Ammon's horn (tissue), 1 donor: ENCODE data around the gene METTL3.
A peak's percentile ranks its signal among the peaks of the same experiment; 100 is the strongest.

Source experiments
- DNase-seq: peaks from one replicate; pipeline ENCODE4 v3.0.0-alpha.2; 2016; ENCODE audit warnings: low spot score

The METTL3 gene

DNA sequence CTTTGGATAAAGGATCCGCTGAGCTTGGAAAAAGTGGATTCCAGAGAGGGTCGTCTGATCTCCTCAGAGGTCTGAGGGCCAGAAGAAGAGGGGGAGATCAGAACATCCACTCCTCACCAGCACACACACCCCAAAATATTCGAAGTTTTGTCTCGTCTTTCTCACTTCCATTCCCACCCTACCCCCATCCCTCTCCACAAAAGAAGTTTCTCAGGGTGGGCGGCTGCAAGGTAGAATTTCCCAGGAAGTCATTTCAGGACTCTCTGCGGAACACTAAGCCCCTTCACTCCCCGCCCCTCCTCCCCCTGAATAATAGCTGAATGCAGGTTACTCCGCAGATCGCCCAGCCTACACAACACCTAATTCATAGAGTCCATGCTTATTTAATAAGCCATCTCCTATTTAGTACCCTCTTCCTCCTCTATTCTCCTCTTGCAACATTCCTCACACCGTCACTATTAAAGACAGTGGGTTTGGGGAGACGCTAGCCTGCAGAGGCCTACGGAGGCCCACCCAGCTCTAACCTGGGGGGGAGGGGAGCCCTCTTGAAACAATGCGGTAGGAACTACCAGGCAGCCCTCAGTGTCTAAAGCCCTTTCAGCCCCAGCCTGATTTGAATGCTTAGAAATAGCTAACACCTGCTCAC lies 15.7 kb upstream of the METTL3 start:
- no peak for DNase-seq

DNA sequence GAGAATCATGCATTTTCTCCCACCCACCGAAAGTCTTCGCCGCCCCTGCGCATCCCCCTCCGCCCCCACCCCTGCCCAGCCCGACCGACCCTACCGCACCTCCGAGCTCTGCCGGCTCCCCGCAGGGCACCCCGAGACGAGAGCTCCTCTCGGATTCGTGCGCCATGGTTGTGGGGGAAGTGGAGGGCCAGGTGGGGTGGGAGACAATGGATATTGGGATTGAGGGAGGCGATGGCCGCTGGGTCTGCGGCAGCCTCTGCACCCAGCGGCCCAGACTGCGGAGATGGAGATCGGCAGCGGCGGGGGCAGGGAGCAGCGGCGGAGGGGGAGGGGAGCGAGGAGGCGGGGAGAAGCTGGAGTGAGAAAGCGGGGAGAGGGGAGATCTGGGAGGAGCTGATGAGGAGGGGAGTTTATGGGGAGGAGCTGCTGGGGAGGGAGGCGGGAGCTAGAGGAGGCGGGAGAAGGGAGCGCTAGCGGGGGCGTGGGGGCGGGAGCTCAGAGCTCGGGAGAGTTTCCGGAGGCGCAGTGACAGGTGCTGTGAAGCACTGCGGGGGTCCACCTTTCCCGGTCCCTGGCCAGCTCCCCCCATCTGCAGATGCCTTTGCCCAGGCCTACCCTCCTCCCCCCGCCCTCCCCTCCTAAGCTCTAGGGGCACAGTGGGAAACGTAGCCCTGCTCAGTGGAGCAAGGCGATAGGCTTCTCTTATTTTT lies 15.0 kb upstream of the METTL3 start, which contains the start of gene SALL2:
Gene SALL2, minus strand, starts transcription at position 385 of the 710 bp plus-strand sequence. Its CDS starts 219 bp downstream, at position 166.
- peak; percentile 93 for DNase-seq

DNA sequence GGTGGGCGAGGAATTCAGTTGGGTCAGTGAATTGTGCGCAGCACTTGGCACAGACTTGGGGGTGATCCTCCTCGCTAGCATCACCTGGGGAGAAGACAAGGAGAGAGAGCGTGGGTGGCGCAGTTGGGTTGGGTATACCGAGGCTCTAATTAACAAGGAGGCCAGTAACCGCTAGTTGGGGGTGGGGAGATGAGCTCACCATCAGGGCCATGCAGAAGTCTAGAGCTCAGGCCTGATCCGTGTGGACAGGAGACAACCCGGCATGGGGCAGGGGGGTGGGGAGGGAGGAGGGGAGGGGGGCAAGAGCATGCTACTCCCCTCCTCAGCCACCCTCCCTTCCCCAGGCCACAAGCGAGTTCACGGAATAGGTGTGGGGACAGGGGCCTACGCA lies 14.4 kb upstream of the METTL3 start:
- DNase-seq = peak; percentile 48

DNA sequence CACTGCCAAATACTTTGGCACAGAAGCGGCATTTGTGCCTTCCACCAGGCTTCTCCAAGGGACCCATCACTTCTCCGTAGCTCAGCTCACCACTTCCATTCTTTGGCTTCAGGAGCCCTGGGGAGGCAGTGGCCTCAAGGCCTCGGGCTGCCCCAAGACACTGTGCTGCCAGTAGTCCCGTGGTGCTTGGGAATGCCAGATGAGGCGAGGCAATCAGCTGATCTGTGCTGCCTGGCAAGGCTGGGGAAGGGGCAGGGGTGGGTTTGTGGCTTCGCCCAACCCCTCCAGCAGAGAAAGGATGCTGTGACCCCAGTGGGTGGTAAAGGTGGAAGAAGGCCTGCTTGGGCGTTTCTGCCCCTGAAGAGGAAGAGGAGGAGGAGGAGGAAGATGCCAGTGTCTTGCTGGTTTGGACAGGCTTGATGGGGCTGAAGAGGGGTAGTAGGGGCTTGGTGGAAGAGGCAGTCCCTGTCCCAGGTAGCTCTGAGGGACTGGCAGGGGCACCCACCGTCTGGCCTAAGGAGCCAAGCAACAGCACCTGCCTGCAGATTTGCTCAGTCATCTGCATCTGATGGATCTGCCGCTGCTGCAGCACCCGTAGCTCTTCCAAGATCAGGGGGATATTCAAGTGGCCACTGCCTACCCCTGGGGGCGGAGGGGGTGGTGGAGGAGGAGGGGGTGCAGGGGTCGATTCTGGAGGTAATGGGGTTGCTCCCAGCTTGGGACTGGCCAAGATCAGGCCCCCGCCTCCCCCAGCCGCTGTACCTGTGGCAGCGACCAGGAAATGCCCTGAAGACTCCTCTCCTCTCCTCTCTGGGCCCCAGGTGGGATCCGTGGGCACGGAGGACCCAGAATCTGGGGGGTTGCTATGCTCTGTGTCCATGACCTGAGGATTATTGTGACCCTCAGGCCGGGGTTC lies 13.7 kb upstream of the METTL3 start:
- DNase-seq = no peak

DNA sequence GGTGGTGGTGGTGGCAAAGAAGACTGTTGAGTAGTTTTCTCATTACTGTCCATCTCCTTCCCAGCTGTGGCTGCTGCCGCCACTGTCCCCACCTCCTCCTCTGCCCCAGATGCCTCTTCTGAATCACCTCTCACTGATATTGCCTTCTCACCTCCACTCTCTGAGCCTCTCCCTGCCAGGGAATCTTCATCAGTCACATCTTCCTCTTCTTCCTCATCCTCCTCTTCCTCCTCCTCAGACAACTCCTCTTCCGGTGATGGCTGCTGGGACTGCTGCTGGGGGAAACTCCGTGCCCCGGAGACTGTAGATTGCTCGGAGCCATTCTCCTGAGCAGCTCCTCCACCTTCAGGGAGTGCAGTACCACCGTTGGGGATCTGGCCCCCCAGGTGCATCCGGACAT lies 12.1 kb upstream of the METTL3 start:
- no peak for DNase-seq

DNA sequence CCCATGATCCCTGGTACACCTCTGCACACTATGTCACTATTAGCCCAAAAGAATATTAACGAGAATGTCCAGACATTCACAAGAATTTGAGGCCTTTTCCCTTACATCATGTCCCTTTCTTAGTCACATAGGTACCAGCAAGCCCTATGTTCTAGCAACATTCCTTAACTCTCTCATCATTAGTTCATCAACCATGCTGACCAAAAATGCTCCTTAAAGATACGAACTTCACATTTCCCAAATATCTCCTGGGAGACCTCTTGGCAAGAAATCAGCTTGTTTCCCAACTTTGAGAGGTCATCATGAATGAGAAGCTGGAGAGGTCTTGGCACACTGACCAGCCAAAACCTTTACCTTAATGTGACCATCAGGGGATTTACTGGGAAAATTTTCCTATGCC lies 10.4 kb upstream of the METTL3 start:
- DNase-seq = no peak

DNA sequence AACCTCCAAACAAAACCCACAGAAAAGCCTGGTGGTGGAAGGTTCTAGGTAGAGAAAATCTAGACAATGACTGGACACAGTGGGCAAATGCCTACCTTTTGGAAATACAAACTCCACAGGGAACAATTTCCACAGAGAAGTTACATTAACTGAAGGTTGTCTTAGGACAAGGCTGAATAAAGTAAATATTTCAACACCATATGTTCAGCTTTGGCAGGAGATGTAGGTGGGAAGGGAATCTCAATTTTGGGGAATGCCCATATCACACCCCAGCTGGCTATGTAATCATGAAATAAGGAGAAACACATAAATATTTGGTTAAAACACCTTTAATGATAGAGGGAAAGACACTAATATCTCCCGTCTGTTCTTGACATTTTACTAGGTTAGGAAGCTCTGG lies 9.6 kb upstream of the METTL3 start:
- no peak for DNase-seq

DNA sequence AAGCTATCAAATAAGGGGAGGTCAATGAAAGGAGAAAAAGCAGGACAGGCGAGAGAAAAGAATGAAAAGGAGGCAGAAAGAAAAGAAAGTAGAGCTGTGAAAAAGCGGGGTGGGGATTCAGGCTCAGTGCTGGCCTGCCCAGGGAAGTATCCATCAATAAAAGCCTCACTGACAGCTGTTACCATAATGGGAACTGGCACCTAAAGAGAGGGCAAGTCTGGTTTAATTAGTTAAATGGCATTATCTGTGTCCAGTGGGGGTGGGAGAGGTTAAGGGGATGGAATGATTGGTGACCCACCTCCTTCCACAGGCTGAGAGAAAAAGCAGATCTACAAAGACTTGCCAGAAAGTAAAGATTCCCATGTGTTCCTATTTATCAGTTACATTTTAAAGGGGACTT lies 7.6 kb upstream of the METTL3 start:
- DNase-seq = no peak

DNA sequence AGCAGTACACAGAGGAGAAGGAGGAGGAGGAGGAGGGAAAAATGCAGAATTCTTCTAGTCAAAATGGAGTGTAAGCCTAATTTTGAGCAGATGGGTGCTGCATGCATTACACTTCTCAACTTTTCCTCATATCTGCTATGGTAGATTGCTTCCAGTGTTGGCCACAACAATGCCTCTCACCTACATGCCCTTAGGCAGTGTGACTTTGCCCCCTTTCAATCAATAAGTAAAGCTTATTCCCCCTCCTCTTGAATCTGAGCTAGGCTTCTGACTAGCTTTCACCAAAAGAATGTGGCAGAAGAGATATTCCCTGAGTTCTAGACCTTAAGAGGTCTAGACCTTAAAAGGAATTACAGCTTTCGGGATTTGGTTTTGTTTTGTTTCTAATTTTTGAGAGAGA lies 3.2 kb upstream of the METTL3 start:
- DNase-seq = no peak

DNA sequence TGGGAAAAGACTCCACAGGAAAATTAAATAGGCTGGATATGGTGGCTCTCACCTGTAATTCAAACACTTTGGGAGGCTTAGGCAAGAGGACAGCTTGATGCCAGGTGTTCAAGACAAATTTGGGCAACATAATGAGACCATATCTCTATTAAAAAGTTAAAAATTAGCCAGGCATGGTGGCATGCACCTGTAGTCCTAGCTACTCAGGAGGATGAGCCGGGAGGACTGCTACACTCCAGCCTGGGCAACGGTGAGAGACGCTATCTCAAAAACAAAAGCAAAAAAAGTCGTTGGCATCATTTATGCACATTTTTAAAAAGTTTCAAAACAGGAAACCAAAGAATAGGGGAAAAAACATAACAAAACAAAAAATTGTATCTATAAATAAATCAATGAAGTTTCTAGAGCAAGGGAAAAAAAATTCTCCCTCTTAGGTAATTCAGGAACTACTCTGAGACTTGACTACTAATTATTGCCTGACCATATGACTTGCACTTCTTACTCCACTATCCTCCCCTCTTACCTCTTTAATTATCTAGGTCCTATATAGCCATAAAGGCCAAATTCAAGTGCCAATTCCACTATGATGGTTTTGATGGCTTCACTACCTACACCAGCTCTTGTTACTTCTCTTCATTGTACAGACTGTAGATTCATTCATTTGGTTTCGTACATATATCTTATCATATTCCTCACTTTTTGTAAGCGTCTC lies 1.6 kb downstream of the METTL3 start:
- DNase-seq = no peak

DNA sequence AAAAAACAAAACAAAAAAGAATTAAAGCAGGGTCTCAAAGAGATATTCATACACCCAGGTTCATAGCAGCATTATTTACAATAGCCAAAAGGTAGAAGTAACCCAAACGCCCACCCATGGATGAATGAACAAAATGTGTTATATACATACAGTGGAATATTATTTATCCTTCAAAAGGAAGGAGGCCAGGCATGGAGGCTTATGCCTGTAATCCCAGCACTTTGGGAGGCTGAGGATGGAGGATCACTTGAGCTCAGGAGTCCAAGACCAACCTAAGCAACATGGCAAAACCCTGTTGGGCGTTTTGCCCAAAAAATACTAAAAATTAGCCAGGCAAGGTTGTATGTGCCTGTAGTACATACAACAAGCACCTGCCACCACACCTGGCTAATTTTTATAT lies 4.6 kb downstream of the METTL3 start:
- no peak for DNase-seq

DNA sequence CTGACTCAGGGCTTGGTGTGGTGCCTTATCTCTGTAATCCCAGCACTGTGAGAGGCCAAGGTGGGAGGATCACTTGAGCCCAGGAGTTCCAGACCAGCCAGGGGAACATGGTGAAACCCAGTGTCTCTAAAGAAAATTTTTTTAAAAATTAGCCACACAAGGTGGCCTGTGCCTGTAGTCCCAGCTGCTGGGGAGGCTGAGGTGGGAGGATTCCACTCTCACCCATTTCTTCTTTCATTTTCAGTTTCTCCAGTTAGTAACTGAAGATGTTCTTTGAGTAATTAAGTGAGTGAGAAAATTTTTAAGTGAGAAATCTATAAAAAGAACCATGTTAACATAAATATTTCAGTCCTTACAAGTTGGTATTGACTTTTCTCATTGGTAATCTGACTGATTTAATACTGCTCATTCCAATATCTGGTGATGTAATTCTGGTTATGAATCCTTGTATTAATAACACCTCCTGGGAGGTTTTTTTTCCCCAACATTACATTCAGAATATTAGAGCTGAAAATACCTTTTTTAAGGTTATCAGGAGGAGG lies 6.1 kb downstream of the METTL3 start:
- no peak for DNase-seq

DNA sequence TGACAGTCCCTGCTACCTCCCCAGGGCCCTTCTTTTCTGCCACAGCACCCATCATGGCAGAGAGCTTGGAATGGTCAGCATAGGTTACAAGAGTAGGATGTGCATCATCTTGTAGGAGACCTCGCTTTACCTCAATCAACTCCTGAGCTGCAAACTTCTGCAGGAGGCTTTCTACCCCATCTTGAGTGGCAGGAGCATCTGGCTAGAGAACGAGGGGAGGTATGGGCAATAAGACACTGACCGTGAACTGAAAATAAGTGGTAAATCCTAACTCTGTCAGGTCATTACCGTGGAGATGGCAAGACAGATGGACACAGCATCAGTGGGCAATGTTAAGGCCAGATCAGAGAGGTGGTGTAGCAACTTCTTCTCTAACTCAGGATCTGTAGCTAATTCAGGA lies 7.8 kb downstream of the METTL3 start:
- DNase-seq = no peak

DNA sequence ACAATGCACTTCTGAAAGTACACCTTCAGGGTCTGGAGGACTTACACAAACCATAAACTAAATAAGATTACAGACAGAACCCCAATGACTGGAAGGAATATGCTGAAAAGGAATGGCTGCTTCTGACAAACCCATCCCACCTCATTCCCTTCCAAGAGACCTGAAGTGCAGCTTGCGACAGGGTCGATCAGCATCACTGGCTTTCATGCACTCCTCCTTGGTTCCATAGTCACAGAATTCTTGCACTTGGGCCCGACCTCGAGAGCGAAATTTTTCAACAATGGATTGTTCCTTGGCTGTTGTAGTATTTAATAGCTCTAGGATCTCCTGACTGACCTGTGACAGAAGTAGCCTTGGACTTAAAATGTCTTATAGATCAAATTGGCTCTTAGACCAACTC lies 9.6 kb downstream of the METTL3 start:
- DNase-seq = no peak

DNA sequence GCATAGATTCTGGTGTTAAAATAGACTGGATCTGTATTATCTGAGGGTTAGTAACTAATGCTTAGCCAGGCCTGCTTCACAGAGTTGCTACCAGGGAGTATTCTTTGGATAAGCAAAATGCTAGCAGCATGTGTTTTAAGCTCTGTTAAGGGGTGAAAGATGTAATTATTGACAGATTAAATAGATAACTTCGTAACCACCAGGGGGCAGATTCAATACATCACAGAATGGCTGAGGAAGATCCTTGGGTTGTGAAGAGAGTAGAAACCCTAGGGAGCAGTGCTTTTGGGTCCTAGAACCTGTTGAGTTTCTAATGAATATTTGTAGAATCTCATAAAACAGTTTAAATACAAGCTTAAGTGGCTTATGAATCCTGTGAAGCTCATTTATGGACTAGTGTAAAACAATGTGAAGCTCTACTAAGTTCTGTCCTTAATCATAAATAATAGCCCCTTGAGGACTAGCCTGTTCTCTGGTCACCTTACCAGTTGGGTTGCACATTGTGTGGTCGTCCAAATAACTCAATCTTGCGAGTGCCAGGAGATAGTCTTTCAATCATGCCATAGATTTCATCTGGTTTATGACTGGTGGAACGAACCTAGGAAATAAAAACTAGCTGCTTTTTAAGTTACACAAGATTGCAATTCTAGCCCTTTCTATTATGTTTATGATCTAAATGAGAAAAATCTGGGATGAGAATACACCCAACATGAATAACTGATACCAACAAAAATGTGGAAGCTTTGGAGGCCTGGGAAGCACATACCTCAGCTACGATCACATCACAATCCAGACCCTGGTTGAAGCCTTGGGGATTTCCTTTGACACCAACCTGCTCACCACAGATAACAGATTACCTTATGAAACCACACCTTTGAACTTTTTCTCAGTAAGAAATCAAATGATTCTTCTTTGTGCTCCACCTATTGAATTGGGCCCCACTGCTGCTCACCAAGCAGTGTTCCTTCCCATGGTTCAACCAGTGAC lies 12.3 kb downstream of the METTL3 start:
- peak; percentile 66 for DNase-seq

DNA sequence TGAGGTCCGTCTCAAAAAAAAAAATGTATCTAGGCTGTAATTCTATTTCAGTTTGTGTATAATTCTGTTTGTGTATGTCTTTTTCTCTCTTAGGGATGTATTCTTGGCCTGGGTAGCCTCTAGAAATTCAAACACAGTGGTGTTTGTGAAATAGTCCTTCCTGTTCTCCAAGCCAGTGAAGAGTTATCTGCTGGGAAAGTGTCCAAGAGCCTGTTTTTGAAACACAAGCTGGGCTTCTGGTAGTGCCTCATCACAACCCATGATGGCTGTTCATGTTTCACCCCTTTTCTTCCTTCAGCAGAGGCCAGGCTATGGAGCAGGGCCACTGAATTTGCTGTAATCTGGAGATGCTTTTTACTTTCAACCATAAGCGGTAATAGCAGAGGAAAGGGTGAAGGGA lies 14.7 kb downstream of the METTL3 start:
- DNase-seq = no peak

DNA sequence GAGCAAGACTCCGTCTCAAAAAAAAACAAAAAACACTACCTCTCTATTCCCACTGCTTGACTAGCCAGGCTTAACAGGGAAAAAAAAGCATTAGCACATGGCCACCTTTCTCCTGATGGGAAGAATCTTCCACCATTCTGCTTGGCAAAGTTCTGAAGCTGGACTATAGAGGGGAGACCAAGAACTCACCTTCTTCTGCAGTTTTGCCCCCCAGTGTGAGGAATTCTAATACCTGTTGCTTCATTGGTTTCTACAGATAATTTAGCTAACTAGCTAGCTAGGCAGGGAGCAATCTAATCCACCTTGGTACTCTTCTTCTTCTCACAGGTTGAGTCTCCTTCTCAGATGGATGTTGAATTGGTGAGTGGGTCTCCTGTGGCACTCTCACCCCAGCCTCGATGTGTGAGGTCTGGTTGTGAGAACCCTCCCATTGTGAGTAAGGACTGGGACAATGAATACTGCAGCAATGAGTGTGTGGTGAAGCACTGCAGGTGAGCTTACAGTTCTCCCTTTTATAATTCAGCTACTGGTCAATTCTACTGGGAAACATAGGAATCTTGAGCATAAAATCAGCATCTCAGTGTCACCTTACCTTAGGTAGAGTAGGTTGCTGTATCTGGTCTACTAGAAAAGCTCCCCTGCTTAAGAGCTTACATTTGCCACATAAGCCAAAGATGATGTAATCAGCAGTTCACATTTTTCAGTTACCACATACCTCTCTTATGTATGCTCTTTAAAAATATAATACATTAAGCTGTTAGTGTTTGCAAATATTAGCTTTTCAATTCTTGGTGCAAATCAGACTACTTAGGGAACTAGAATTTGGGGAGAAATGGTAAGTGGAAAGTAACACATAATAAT lies 16.0 kb downstream of the METTL3 start:
- no peak for DNase-seq

DNA sequence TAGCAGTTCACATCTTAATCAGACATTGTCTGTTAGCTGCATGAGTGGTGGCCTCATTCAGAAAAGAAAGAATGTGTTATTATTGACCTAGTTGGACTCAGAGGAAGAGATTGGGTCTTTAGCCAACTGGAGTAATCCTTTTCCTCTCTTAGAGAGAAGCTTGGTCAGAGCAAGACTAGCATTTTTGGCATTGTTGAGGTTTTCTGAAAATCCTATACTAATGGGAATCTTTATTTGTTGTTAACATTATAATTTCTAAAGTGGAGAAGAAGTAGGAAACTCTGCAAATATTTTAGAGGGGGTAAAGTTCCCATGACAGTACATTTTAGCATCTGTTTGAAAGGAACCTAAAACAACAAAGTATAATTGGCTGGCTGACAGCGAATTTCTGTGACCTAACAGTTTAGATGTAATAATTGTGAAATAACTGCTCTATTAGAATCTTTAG lies 24.5 kb downstream of the METTL3 start:
- no peak for DNase-seq

DNA sequence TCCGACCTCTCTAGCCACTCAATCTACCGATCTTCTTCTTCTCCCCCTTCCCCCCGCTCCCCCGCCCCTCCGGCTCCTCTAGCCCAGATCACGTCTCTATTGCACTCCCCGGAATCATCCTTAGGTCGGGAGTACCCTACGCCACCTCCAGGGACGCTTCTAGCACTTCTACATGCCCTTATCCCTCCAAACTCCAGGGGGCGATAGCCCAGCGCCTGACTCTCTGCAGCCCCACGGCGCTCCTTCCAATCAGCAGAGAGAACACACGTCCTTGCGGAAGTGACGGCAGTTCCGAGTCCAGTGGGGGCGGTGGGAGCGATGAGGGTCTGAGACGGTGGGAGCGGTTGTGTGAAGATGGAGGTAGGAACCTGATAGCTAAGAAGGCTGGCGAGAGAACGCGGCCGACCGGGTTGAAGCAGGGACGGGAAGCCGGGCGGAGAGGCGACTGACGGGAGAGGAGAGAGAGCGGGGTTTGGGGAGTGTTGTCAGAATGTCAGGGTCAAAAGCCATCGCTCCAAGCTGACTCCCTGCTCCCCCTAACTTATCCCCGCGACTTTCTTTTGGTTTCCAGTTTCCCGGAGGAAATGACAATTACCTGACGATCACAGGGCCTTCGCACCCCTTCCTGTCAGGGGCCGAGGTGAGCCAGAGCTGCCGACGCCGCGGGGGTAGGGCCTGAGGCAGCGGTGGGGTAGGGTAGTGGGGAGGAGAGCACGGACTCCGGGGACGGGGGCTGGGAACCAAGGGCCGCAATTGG lies 34.0 kb downstream of the METTL3 start, which contains the start of the genes RAB2B and TOX4:
Gene RAB2B, minus strand, starts transcription at position 35 of the 757 bp plus-strand sequence. CDS start 87 bp downstream, outside the sequence.
Gene TOX4, plus strand, starts transcription at position 271 of the 757 bp plus-strand sequence. Its CDS starts 84 bp downstream, at position 355.
- DNase-seq = peak; percentile 99
